ENCODE measurements around the gene KIAA1958.

The KIAA1958 gene

GRCh38 chr9:112556497-112557442 lies 70.1 kb downstream of the KIAA1958 start:
- peaks cover 4% of the 10 kb centered on the region for H3K4me1 ChIP-seq (ENCODE audit: insufficient read depth, low read length)
- H3K4me3 ChIP-seq (ENCODE audit: low read length) = no peak overlapping the region
- no peak overlapping the region for H2AFZ ChIP-seq (ENCODE audit: low read depth, low read length)
- peaks cover 6% of the 10 kb centered on the region for H3K36me3 ChIP-seq (ENCODE audit: insufficient read depth, low read length)
- H3K9me3 ChIP-seq (ENCODE audit: low read length) = peaks cover 6% of the 10 kb centered on the region
- H3K27me3 ChIP-seq (ENCODE audit: insufficient read depth, low read length) = no peaks in the 10 kb centered on the region

DNA sequence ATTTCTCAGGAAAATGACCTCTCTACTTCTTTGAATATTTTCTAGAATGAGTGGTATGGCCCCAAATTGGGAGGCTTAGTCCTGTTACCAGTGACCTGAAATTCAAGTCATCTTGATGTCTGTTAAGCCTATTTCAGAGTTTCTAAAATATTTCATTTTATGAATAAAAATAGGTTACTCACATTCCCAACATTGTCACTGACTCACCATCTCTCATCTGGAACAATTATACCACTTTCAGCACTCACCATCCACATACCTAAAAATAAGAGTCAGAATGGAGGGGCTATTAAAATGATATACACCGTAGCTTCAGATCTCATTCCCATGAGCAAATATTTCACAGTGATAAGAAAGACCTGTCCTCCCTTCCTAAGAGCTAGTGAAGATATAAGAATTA lies 71.8 kb downstream of the KIAA1958 start:
- Histone ChIP-seq H3K9me3 (ENCODE audit: low read length) (peaks cover 6% of the 10 kb centered on the region), H3K4me3 (ENCODE audit: low read length) (no peak overlapping the region), H2AFZ (ENCODE audit: low read depth, low read length) (no peak overlapping the region), H3K36me3 (ENCODE audit: insufficient read depth, low read length) (peaks cover 6% of the 10 kb centered on the region), H3K27me3 (ENCODE audit: insufficient read depth, low read length) (no peaks in the 10 kb centered on the region), H3K4me1 (ENCODE audit: insufficient read depth, low read length) (no peaks in the 10 kb centered on the region)

GRCh38 chr9:112558978-112559377 lies 72.4 kb downstream of the KIAA1958 start:
- Histone ChIP-seq H3K27me3 (ENCODE audit: insufficient read depth, low read length) (no peaks in the 10 kb centered on the region), H3K4me3 (ENCODE audit: low read length) (no peak overlapping the region), H3K36me3 (ENCODE audit: insufficient read depth, low read length) (peaks cover 6% of the 10 kb centered on the region), H3K4me1 (ENCODE audit: insufficient read depth, low read length) (no peaks in the 10 kb centered on the region), H2AFZ (ENCODE audit: low read depth, low read length) (no peak overlapping the region), H3K9me3 (ENCODE audit: low read length) (peaks cover 6% of the 10 kb centered on the region)

- peaks cover 8% of the 10 kb centered on the region for H3K9me3 ChIP-seq (ENCODE audit: low read length)
- peaks cover 4% of the 10 kb centered on the region for H3K36me3 ChIP-seq (ENCODE audit: insufficient read depth, low read length)
- H2AFZ ChIP-seq (ENCODE audit: low read depth, low read length) = no peak overlapping the region
- no peak overlapping the region for H3K4me3 ChIP-seq (ENCODE audit: low read length)
- H3K4me1 ChIP-seq (ENCODE audit: insufficient read depth, low read length) = no peaks in the 10 kb centered on the region
- no peaks in the 10 kb centered on the region for H3K27me3 ChIP-seq (ENCODE audit: insufficient read depth, low read length)
These were observed 73.2 kb downstream of the KIAA1958 start for GRCh38 chr9:112559629-112560413.

GRCh38 chr9:112562235-112562958 lies 75.8 kb downstream of the KIAA1958 start:
- Histone ChIP-seq H3K9me3 (ENCODE audit: low read length) (peaks cover 1% of the 10 kb centered on the region), H3K4me1 (ENCODE audit: insufficient read depth, low read length) (no peaks in the 10 kb centered on the region), H2AFZ (ENCODE audit: low read depth, low read length) (no peak overlapping the region), H3K36me3 (ENCODE audit: insufficient read depth, low read length) (no peaks in the 10 kb centered on the region), H3K27me3 (ENCODE audit: insufficient read depth, low read length) (no peaks in the 10 kb centered on the region), H3K4me3 (ENCODE audit: low read length) (no peak overlapping the region)

DNA sequence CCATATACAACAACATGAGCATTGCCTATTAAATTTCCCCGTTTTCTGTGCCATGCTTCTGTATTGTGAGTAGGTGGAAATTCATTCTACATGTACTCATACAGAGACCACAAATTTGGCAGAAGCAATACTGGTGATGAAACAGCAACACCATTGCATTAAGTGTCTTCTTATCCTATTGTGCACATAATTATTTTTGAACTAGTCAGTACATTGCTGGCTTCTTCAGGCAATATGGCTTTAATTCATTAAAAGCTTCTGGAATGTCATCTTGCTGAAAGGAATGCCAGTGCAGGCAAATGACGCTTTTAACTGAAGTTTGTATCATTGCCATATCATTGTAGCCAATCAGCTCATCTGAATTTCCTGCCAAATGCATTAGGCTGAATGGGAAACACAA lies 82.6 kb downstream of the KIAA1958 start:
- Histone ChIP-seq H3K36me3 (ENCODE audit: insufficient read depth, low read length) (peaks cover 2% of the 10 kb centered on the region), H3K27me3 (ENCODE audit: insufficient read depth, low read length) (no peaks in the 10 kb centered on the region), H3K4me1 (ENCODE audit: insufficient read depth, low read length) (peaks cover 32% of the 10 kb centered on the region), H2AFZ (ENCODE audit: low read depth, low read length) (no peak overlapping the region), H3K9me3 (ENCODE audit: low read length) (peaks cover 1% of the 10 kb centered on the region), H3K4me3 (ENCODE audit: low read length) (no peak overlapping the region)

DNA sequence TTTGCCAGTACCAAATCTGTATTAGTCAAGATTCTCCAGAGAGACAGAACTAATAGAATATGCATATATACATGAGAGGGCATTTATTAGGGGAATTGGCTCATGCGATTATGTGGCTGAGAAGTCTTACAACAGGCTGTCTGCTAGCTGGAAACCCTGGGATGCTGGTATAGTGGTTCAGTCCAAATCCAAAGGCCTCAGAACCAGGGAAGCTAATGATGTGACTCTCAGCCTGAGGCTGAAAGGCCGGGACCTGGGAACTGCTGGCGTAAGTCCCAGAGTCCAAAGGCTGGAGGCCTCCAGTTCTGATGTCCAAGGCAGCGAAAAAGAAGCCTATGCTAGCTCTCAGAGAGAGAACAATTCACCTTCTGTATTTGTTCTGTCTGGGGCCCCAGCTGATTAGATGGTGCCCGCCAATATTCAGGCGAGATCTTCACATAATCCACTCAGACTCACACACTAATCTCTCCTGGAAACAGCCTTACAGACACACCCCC lies 84.1 kb downstream of the KIAA1958 start:
- Histone ChIP-seq H3K9me3 (ENCODE audit: low read length) (no peaks in the 10 kb centered on the region), H3K27me3 (ENCODE audit: insufficient read depth, low read length) (no peaks in the 10 kb centered on the region), H2AFZ (ENCODE audit: low read depth, low read length) (no peak overlapping the region), H3K4me3 (ENCODE audit: low read length) (no peak overlapping the region), H3K4me1 (ENCODE audit: insufficient read depth, low read length) (peaks cover 32% of the 10 kb centered on the region), H3K36me3 (ENCODE audit: insufficient read depth, low read length) (peaks cover 18% of the 10 kb centered on the region)

DNA sequence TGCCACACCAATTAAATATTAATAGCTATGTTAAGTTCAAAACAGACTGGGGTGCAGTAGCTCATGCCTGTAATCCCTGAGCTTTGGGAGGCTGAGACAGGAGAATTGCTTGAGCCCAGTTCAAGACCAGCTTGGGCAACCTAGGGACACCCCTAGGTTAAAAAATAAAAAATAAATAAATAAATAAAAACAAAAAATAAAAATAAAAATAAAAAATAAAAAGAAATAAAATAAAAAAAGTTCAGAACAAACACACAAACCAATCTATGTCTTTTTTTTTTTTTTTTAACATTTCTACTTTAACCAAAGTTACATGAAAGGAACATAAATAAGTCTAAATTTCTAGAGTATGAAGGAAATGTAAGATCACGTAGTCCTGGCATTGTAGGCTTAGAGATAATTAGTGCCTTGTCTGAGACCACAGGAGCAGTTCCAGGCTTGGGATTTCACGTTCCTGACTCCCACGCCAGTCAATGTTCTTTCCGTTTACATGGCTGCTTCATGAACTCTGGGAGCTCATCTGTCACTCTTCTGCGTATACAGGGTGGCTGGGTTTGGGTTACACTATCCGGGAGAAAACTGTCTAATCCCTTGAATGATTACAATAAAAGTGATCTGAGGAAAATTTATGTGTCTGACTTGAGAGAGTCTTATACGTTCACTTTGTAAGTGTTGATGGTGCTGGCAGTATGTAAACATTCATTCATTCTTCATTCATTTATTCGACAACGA lies 85.2 kb downstream of the KIAA1958 start:
- peaks cover 27% of the 10 kb centered on the region for H3K36me3 ChIP-seq (ENCODE audit: insufficient read depth, low read length)
- no peaks in the 10 kb centered on the region for H3K9me3 ChIP-seq (ENCODE audit: low read length)
- no peak overlapping the region for H3K4me3 ChIP-seq (ENCODE audit: low read length)
- H3K27me3 ChIP-seq (ENCODE audit: insufficient read depth, low read length) = no peaks in the 10 kb centered on the region
- peaks cover 32% of the 10 kb centered on the region for H3K4me1 ChIP-seq (ENCODE audit: insufficient read depth, low read length)
- H2AFZ ChIP-seq (ENCODE audit: low read depth, low read length) = no peak overlapping the region

DNA sequence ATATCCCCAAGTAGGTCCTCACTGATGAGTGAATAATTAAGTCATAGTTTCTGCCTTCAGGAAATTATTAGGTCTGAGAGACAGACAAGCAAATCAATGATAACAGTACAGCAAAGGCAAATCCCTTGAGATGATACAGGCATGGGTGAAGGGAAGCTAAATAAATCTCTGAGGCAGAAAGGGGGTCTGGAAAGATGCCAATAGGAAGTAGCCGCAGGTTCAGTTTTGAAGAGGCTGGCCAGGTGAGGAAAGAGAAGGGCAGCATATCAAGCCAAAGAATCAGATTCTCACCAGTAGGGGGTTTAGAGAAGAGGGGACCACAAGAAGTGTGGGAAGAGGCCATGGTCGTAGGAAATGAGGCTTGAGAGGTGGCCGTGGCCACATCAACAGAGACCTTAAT lies 85.8 kb downstream of the KIAA1958 start:
- H2AFZ ChIP-seq (ENCODE audit: low read depth, low read length) = no peak overlapping the region
- H3K9me3 ChIP-seq (ENCODE audit: low read length) = no peaks in the 10 kb centered on the region
- no peaks in the 10 kb centered on the region for H3K27me3 ChIP-seq (ENCODE audit: insufficient read depth, low read length)
- peaks cover 32% of the 10 kb centered on the region for H3K4me1 ChIP-seq (ENCODE audit: insufficient read depth, low read length)
- H3K4me3 ChIP-seq (ENCODE audit: low read length) = no peak overlapping the region
- peaks cover 29% of the 10 kb centered on the region for H3K36me3 ChIP-seq (ENCODE audit: insufficient read depth, low read length)

DNA sequence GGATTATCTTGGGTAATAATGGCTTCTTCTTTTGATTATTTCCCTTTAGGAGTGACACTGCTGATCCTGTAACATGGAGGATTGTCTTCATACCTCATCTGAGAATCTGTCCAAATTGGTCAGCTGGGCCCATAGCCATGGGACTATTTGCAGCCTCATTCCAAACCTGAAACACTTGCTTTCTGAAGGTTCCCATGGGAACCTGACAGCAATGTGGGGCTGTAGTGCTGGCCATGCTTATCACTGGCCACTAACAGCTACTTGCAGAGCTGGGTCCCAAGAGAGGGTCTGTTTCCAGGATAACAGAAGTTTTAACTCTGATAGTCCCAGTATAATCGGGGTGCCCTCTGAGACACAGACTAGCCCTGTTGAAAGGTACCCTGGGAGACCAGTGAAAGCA lies 87.4 kb downstream of the KIAA1958 start:
- peaks cover 29% of the 10 kb centered on the region for H3K36me3 ChIP-seq (ENCODE audit: insufficient read depth, low read length)
- peaks cover 32% of the 10 kb centered on the region for H3K4me1 ChIP-seq (ENCODE audit: insufficient read depth, low read length)
- H3K9me3 ChIP-seq (ENCODE audit: low read length) = no peaks in the 10 kb centered on the region

DNA sequence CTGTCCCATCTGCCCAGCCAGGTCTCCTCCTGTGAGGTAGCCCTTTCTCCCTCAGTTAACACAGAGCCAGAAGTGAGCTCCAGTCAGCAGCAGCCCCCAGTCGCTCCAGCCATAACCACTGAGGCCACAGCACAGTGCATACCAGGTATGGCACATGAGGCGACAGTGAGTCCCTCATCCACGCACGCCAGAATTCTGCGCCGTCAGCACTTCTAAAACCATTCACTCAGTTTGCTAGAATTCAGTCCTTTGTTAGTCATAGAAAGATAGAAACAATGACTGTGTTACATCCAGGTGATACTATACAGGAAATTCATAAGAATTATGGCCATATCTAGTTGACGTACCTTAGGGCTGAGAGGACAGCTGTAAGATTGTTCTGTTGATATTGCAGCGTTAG lies 88.5 kb downstream of the KIAA1958 start:
- Histone ChIP-seq H3K4me3 (ENCODE audit: low read length) (no peak overlapping the region), H3K4me1 (ENCODE audit: insufficient read depth, low read length) (peaks cover 27% of the 10 kb centered on the region), H2AFZ (ENCODE audit: low read depth, low read length) (no peak overlapping the region), H3K9me3 (ENCODE audit: low read length) (no peaks in the 10 kb centered on the region), H3K27me3 (ENCODE audit: insufficient read depth, low read length) (no peaks in the 10 kb centered on the region), H3K36me3 (ENCODE audit: insufficient read depth, low read length) (peaks cover 33% of the 10 kb centered on the region)

More for the DNA sequence above, 87.4 kb downstream of the KIAA1958 start:
- no peak overlapping the region for H2AFZ ChIP-seq (ENCODE audit: low read depth, low read length)
- no peak overlapping the region for H3K4me3 ChIP-seq (ENCODE audit: low read length)
- H3K27me3 ChIP-seq (ENCODE audit: insufficient read depth, low read length) = no peaks in the 10 kb centered on the region

- Histone ChIP-seq H3K4me1 (ENCODE audit: insufficient read depth, low read length) (peaks cover 17% of the 10 kb centered on the region), H3K36me3 (ENCODE audit: insufficient read depth, low read length) (peaks cover 18% of the 10 kb centered on the region), H3K9me3 (ENCODE audit: low read length) (no peaks in the 10 kb centered on the region), H3K4me3 (ENCODE audit: low read length) (no peak overlapping the region), H3K27me3 (ENCODE audit: insufficient read depth, low read length) (no peaks in the 10 kb centered on the region), H2AFZ (ENCODE audit: low read depth, low read length) (no peak overlapping the region)
These were observed 95.0 kb downstream of the KIAA1958 start for GRCh38 chr9:112581469-112582176.

All from neuron (in vitro differentiated cells).